HCT116 (cell line): ENCODE measurements around the gene DCDC2C. TPM values are rescaled to one million over a fixed set of nuclear protein-coding genes. Genes with fewer than 3 reads are reported as not detected.

Experiments
- ATAC-seq: fragments of 200-7000 bp; cut with Tn5 transposase; 2 replicates; pipeline ENCODE4 v1.9.1; 2020; ENCODE audit warnings: mild to moderate bottlenecking, moderate library complexity
- BruUV-seq: library from RNA; stranded (reverse); fragments of 400-500 nt; replicated peaks from 2 replicates; lab custom pipeline; 2021; lab: Mats Ljungman, UMichigan
- CTCF ChIA-PET: fragments of 300-600 bp; sonication (Branson Sonifier 250); formaldehyde crosslinking; loops from one replicate; lab custom pipeline; 2021; ENCODE audit warnings: antibody characterized with exemption; lab: Charles Lee
- POLR2A ChIA-PET: fragments of 300-600, 350-600 bp; sonication (Branson Sonifier 250); formaldehyde crosslinking; loops from one replicate; lab custom pipeline; 2021; ENCODE audit warnings: antibody characterized with exemption; lab: Charles Lee
- RAD21 ChIA-PET, 2 experiments: fragments of 300-600 bp; sonication (Branson Sonifier 250); formaldehyde crosslinking; loops; one replicate each; lab custom pipeline; 2023; ENCODE audit warnings: low total read pairs in 2 of 2; ENCODE audit not compliant: uncharacterized antibody in 2 of 2, unreplicated experiment in 2 of 2, low non-redundant PET in 1 of 2; lab: Charles Lee
- DNase-seq: peaks from one replicate; pipeline ENCODE4 v3.0.0-alpha.2; 2010; ENCODE audit warnings: low read depth, low spot score
- H2AFZ ChIP-seq: fragments of 200-600 bp; shearing (Covaris generic), sonication (generic); 2 replicates; pipeline ENCODE4 v1.6.1; 2017; ENCODE audit warnings: low read depth, mixed run types, mixed read lengths, antibody characterized with exemption, low read length; ENCODE audit not compliant: poor library complexity, severe bottlenecking
- H3K27ac ChIP-seq: 2 replicates; pipeline ENCODE4 v1.5.1; 2012; ENCODE audit warnings: low read depth, low read length
- H3K27me3 ChIP-seq: fragments of 200-600 bp; sonication (generic); 2 replicates; pipeline ENCODE4 v1.6.1; 2016; ENCODE audit warnings: mixed run types, low read length, mixed read lengths; ENCODE audit not compliant: insufficient read depth
- H3K36me3 ChIP-seq, 2 experiments: fragments of 200-500 bp in 1 of 2; fragments of 200-600 bp in 1 of 2; sonication (Bioruptor generic) in 1 of 2; sonication (generic) in 1 of 2; 2 replicates each; pipeline versions ENCODE4 v1.5.1 to v1.6.1; 2014 to 2016; ENCODE audit warnings: low read length in 2 of 2, inconsistent platforms in 1 of 2, mixed read lengths in 1 of 2, mixed run types in 1 of 2; ENCODE audit not compliant: insufficient read depth in 2 of 2, control insufficient read depth in 1 of 2
- H3K4me1 ChIP-seq, 2 experiments: fragments of 200-600 bp in 1 of 2; sonication (generic) in 1 of 2; 2 replicates each; pipeline versions ENCODE4 v1.5.1 to v1.6.1; 2012 to 2017; ENCODE audit warnings: low read length in 2 of 2, inconsistent platforms in 1 of 2, mild to moderate bottlenecking in 1 of 2, mixed read lengths in 1 of 2, mixed run types in 1 of 2, moderate library complexity in 1 of 2; ENCODE audit not compliant: insufficient read depth in 2 of 2, control insufficient read depth in 1 of 2
- H3K4me2 ChIP-seq: fragments of 200-600 bp; sonication (generic); 2 replicates; pipeline ENCODE4 v1.6.1; 2017; ENCODE audit warnings: mixed run types, low read length, mixed read lengths
- H3K4me3 ChIP-seq, 2 experiments: fragments of 200-600 bp in 1 of 2; sonication (generic) in 1 of 2; replicated peaks in 1 of 2; 2 replicates each; pipeline ENCODE4 v1.5.1; 2011 to 2016; ENCODE audit warnings: low read length in 2 of 2, control low read depth in 1 of 2, low read depth in 1 of 2, mild to moderate bottlenecking in 1 of 2, mixed read lengths in 1 of 2, mixed run types in 1 of 2
- H3K79me2 ChIP-seq: fragments of 200-600 bp; sonication (generic); 2 replicates; pipeline ENCODE4 v1.6.1; 2017; ENCODE audit warnings: mild to moderate bottlenecking, mixed run types, low read length, moderate library complexity, mixed read lengths; ENCODE audit not compliant: insufficient read depth
- H3K9ac ChIP-seq: fragments of 200-600 bp; sonication (generic); 2 replicates; pipeline ENCODE4 v1.6.1; 2016; ENCODE audit warnings: low read length, mixed read lengths
- H3K9me2 ChIP-seq: fragments of 200-600 bp; sonication (generic), shearing (Covaris generic); 2 replicates; pipeline ENCODE4 v1.6.1; 2017; ENCODE audit warnings: mixed run types, mild to moderate bottlenecking, moderate library complexity; ENCODE audit not compliant: insufficient read depth
- H3K9me3 ChIP-seq, 2 experiments: fragments of 200-500 bp in 1 of 2; fragments of 200-600 bp in 1 of 2; sonication (Bioruptor generic) in 1 of 2; sonication (generic) in 1 of 2; 2 replicates each; pipeline ENCODE4 v1.6.1; 2014 to 2017; ENCODE audit warnings: low read length in 2 of 2, mixed read lengths in 2 of 2, inconsistent platforms in 1 of 2, low read depth in 1 of 2, mild to moderate bottlenecking in 1 of 2, mixed run types in 1 of 2, moderate library complexity in 1 of 2; ENCODE audit not compliant: control insufficient read depth in 1 of 2, insufficient read depth in 1 of 2
- H4K20me1 ChIP-seq: fragments of 200-600 bp; sonication (generic), shearing (Covaris generic); 2 replicates; pipeline ENCODE4 v1.6.1; 2017; ENCODE audit warnings: mixed run types, mild to moderate bottlenecking, moderate library complexity; ENCODE audit not compliant: insufficient read depth
- ATF3 ChIP-seq: IDR thresholded peaks from 2 replicates; pipeline ENCODE4 v1.6.1; 2012
- CBX3 ChIP-seq: IDR thresholded peaks from 2 replicates; pipeline ENCODE4 v1.6.1; 2012; ENCODE audit warnings: low read depth
- CTCF ChIP-seq, 3 experiments: fragments of 200-600 bp in 1 of 3; sonication (generic) in 1 of 3; IDR thresholded peaks in 2 of 3; conservative IDR thresholded peaks in 1 of 3; 2 replicates each; pipeline ENCODE4 v1.5.1; 2012 to 2017; ENCODE audit warnings: low read depth in 2 of 3, low read length in 2 of 3, antibody characterized with exemption in 1 of 3, borderline replicate concordance in 1 of 3, control low read depth in 1 of 3, mild to moderate bottlenecking in 1 of 3, mixed read lengths in 1 of 3, mixed run types in 1 of 3, moderate library complexity in 1 of 3; ENCODE audit not compliant: insufficient read depth in 1 of 3
- EGR1 ChIP-seq: IDR thresholded peaks from 2 replicates; pipeline ENCODE4 v1.6.1; 2012; ENCODE audit warnings: low read depth
- EZH2 ChIP-seq: fragments of 200-600 bp; sonication (generic); IDR thresholded peaks from 2 replicates; pipeline ENCODE4 v1.6.1; 2017; ENCODE audit warnings: antibody characterized with exemption, mixed run types
- EZH2phosphoT487 ChIP-seq: fragments of 200-600 bp; IDR thresholded peaks from 2 replicates; pipeline ENCODE4 v1.6.1; 2018; ENCODE audit warnings: antibody characterized with exemption, borderline replicate concordance
- JUND ChIP-seq: IDR thresholded peaks from 2 replicates; pipeline ENCODE4 v1.6.1; 2012
- POLR2A ChIP-seq: IDR thresholded peaks from 2 replicates; pipeline ENCODE4 v1.7.0; 2011; ENCODE audit warnings: borderline replicate concordance; ENCODE audit not compliant: insufficient read depth, insufficient read length; ENCODE audit errors: extremely low read depth
- POLR2AphosphoS5 ChIP-seq: IDR thresholded peaks from 2 replicates; pipeline ENCODE4 v1.6.1; 2011; ENCODE audit warnings: mild to moderate bottlenecking, low read depth, low read length, moderate library complexity
- RAD21 ChIP-seq: IDR thresholded peaks from 2 replicates; pipeline ENCODE4 v1.6.1; 2012; ENCODE audit warnings: low read depth, mild to moderate bottlenecking
- REST ChIP-seq: IDR thresholded peaks from 2 replicates; pipeline ENCODE4 v1.6.1; 2012; ENCODE audit warnings: low read depth
- SIN3A ChIP-seq: IDR thresholded peaks from 2 replicates; pipeline ENCODE4 v1.6.1; 2012; ENCODE audit warnings: low read depth
- SP1 ChIP-seq: IDR thresholded peaks from 2 replicates; pipeline ENCODE4 v1.6.1; 2012; ENCODE audit warnings: low read depth
- TCF7L2 ChIP-seq: IDR thresholded peaks from 2 replicates; pipeline ENCODE4 v1.7.0; 2011; ENCODE audit warnings: borderline replicate concordance, inconsistent platforms; ENCODE audit not compliant: insufficient read depth, insufficient read length; ENCODE audit errors: extremely low read depth
- YY1 ChIP-seq: IDR thresholded peaks from 2 replicates; pipeline ENCODE4 v1.6.1; 2011; ENCODE audit warnings: low read length, low read depth, moderate library complexity, mild to moderate bottlenecking; ENCODE audit not compliant: insufficient replicate concordance; ENCODE audit errors: extremely low read depth
- ZBTB33 ChIP-seq: IDR thresholded peaks from 2 replicates; pipeline ENCODE4 v1.6.1; 2011; ENCODE audit warnings: mild to moderate bottlenecking, low read length, moderate library complexity; ENCODE audit not compliant: insufficient replicate concordance; ENCODE audit errors: extremely low read depth
- ZFX ChIP-seq: fragments of 450-650 bp; IDR thresholded peaks from 2 replicates; pipeline ENCODE4 v1.6.1; 2017
- ZNF274 ChIP-seq: fragments of 200-500 bp; sonication (Bioruptor generic); IDR thresholded peaks from 2 replicates; pipeline ENCODE4 v1.6.1; 2014; ENCODE audit warnings: mild to moderate bottlenecking, low read depth, low read length, inconsistent platforms
- intact Hi-C: fragments of 100-400 bp; cut with micrococcal nuclease; formaldehyde crosslinking; loops from 2 replicates; pipeline ENCODE4 v1.10.0; 2022
- total RNA-seq: library from RNA; stranded (reverse); gene quantifications from one replicate; pipeline ENCODE4 v1.2.1, GENCODE V29; 2021; ENCODE audit not compliant: unreplicated experiment

The DCDC2C gene
- total RNA-seq, 1 experiment from 2014 or later, result not detected

- CTCF ChIA-PET, result no interaction called here
- Histone ChIP-seq H3K4me3 (no peak overlapping the region), H3K9me3 (no peaks in the 10 kb centered on the region), H3K27me3 (peaks cover 35% of the 10 kb centered on the region), H3K4me2 (no peak overlapping the region), H3K9ac (no peak overlapping the region), H3K36me3 (no peaks in the 10 kb centered on the region), H3K79me2 (no peaks in the 10 kb centered on the region), H4K20me1 (no peaks in the 10 kb centered on the region), H3K4me1 (no peaks in the 10 kb centered on the region), H3K9me2 (no peaks in the 10 kb centered on the region)
- no peak for DNase-seq
- no TSS peak for BruUV-seq
- TF ChIP-seq SIN3A (no peak), POLR2A (no peak), ATF3 (no peak), YY1 (no peak), EZH2phosphoT487 (no peak), EZH2 (no peak), RAD21 (no peak), EGR1 (no peak), TCF7L2 (no peak), JUND (no peak), ZBTB33 (no peak), POLR2AphosphoS5 (no peak), CBX3 (no peak), ZFX (no peak), SP1 (no peak), REST (no peak), ZNF274 (no peak), CTCF (IDR thresholded peaks at IDR 0.05 in 2 of 3, conservative IDR thresholded peaks at IDR 0.05 in 1 of 3; ENCODE audit: borderline replicate concordance in 1 of 3, insufficient read depth in 1 of 3, low read depth in 2 of 3, low read length in 2 of 3) (no peak)
- TF ChIP-seq, all 23 proteins: peak for 0
- Histone ChIP-seq H3K27ac (no peak overlapping the region), H2AFZ (no peak overlapping the region)
- ChIA-PET POLR2A (no interaction called here), RAD21 (no interaction called here)
- intact Hi-C loops, result no loop called here
- ATAC-seq, result no peak
These were observed 55.5 kb downstream of the DCDC2C start for GRCh38 chr2:3758906-3759305.
